Measurements from ENCODE around the gene NACC1.

NACC1 gene

GRCh38 chr19:13121551-13122274, 3.6 kb downstream of the NACC1 start:
- no peak for DNase-seq

GRCh38 chr19:13122275-13122878, 4.3 kb downstream of the NACC1 start:
- DNase-seq: no peak

DNA sequence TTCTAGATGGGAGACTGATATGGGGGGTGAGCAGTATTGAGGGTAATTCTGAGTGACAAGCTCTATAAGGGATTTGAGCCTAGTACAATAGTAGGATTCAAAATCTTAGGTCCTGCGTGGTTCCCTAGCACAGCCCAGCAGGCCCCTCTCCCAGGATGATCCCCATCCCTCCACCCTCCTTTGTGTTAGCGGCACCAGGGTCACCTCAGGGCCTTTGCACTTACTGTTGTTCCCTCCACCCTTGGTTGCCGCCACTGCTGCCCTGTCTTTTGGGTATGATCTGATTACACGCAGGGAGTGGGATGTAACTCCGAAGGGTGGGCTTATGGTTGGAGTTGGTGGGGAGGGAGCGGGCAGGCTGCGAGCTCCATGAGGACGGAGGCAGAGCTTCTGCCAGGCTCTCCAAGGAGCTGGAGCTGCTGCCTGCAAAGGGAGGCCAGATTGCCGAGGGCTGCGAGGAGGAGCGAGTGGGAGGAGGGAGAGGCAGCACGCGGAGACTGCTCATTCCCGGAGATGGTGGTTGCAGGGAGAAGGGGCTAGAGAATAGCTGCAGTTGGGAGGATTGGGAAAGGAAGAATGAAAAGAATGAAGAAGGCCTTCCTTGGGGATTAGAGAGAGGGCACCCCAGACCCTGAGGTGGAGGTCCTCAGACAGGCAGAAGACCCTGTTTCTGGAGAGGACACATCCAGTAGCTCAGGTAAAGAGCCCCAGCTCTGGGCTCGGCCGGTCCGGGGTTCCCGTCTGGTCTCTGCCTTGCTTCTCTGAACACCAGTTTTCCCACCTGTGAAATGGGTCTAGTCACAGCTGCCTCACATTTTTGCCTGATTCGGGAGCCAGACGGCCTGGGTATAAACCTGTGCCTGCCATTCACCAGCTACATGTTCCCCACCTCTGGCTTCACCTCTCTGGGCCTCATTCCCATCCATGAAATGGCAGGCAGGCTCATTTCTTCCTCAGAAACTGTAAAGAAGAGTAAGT, 5.2 kb downstream of the NACC1 start:
- DNase-seq: no peak

- no peak for DNase-seq
These were observed 9.0 kb downstream of the NACC1 start for GRCh38 chr19:13127051-13127450.

GRCh38 chr19:13127811-13128575, 9.9 kb downstream of the NACC1 start:
- no peak for DNase-seq

GRCh38 chr19:13128583-13128982, 10.5 kb downstream of the NACC1 start:
- no peak for DNase-seq

- DNase-seq: no peak
These were observed 11.3 kb downstream of the NACC1 start for GRCh38 chr19:13129384-13129783.

DNA sequence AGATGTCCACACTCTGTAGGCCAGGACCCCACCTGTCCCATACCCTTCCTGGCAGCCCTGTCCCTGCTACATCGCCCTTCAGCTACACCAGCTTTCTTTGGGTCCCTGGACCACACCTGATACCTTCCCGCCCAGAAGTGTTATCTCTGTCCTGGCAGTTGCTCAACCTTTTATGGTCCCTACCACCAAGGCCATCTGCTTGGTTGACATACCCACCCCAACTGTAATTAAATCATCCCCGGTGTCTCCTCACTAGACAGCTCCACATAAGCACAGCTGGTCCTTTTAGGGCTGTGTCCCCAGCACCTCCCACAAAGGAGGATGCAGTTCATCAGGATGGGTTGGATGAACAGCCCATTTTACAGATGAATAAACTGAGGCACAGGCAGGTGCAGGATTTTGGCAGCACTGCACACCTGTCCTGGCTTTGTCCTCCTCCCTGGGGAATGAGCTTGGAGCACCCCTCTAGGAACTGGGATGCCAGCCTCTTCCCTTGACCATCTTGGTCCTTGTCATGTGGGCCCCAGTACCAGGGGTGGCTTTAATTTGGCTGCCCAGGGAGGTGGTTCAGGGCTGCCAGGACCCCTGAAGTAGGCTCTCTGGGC, 12.9 kb downstream of the NACC1 start:
- no peak for DNase-seq

- DNase-seq: no peak
These were observed 14.6 kb downstream of the NACC1 start for GRCh38 chr19:13132471-13133180.

- no peak for DNase-seq
These were observed 15.3 kb downstream of the NACC1 start for GRCh38 chr19:13133241-13133870.

DNA sequence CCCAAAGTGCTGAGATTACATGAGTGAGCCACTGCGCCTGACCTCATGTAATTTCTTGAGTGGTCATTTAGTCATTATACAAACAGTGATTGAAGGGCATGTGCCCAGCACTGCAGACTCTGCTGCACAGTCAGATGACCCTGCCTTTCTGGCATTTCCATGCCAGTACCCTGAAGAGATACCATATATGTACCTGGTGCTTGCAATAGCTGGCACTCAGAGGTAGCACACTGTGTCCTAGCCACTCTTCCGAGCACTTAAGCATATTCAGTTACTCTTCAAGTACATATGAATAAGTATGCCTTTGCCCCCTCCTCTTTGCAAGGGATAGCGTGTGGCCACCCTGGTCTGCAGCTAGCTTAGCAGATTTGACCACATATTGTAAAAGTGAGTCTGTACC, 16.6 kb downstream of the NACC1 start:
- DNase-seq: no peak

GRCh38 chr19:13135068-13136062, 17.3 kb downstream of the NACC1 start:
- DNase-seq: no peak

DNA sequence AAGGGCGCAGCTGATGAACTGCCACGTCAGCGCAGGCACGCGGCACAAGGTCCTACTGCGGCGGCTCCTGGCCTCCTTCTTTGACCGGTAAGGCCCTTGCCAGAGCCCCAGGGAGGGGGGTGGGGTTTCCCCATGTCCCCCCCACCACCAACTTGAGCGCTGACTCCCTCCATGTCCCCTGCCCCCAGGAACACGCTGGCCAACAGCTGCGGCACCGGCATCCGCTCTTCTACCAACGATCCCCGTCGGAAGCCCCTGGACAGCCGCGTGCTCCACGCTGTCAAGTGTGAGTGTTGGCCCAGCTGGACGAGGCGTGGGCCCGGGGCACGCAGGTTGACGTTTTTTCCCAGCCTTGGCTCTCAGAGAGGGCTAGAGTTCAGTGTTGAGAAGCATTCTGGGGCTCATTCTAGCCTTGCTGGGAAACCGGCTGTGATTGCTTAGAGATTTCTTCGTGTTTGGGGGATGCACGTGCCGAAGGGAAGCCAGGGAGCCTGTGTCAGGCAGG, 19.3 kb downstream of the NACC1 start:
- DNase-seq: no peak

- DNase-seq: no peak
These were observed 20.3 kb downstream of the NACC1 start for GRCh38 chr19:13138171-13138915.

DNA sequence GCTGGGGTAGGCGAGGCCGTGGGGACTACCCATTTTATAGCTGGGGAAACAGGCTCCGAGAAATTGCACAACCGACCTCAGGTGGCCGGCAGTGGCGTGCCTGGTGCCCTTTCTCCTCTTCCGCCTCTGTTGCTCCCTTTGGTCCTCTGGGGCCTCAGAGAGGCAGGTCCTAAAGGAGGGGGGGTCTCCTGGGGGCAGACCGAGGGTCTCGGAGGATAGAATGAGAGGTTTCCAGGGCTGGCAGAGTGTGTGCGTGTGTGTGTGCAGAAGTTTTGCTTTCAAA, 20.8 kb downstream of the NACC1 start:
- DNase-seq: no peak

DNA sequence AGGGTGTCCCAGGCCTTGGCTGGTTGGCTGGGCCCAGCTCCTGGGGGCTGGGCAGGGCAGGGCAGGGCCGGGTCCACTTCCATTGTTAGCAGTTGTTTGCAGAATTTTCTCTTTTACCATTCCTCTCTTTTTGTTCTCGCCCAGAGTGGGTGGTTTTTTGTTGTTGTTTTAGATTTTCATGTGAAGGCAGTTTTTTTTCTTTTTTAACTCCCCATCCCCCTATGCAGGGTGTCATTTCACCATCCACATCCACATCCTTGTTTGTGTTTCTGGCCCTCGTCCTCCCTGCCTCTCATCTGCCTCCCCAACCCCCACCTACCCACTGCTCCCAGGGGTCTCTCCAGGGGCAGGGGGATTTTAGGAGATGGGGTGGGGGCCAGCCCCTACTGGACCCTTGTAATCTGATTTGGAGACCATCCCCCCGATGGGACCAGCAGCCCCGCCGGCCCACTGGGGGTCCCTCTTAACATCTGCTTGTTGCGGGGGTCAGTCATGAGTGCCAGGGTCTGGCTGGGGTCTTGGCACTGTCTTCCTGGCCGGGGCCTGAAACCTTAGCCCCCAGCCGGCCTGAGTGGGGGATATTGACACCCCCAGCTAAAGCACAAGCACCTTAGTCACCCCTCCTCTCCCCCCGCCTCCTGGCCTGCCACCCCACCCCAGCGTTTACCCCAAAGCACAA, 21.7 kb downstream of the NACC1 start:
- DNase-seq: no peak

DNA sequence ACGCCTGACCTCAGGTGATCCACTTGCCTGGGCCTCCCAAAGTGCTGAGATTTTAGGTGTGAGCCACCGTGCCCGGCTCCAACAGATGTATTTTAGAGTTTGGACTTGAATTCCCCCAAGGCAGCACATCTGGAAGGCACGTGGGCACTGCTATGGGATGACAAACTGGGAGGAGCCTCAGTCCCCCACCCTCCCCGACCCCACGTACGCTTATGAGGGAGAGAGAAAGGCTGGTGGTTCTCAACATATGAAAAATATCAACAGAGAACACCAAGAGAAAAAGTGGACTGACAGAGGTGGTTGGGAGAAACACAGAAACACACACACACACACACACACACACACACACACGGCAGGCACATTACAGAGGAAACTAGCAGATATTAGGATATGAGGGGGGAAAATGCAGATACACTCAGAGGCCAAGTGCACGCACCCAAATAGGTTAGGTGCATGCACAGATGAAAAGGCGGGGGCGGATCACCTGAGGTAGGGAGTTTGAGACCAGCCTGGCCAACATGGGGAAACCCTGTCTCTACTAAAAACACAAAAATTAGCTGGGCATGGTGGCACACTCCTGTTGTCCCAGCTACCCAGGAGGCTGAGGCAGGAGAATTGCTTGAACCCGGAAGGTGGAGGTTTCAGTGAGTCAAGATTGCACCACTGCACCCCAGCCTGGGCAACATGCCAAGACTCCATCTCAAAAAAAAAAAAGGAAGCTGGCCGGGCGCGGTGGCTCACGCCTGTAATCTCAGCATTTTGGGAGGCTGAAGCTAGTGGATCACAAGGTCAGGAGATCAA, 28.9 kb downstream of the NACC1 start:
- no peak for DNase-seq

GRCh38 chr19:13149173-13149627, 31.1 kb downstream of the NACC1 start:
- DNase-seq: peak; percentile 54

Measured in left hindlimb (tissue), 1 donor.